ENCODE data around the gene FNBP1L. TPM values are rescaled to one million over a fixed set of nuclear protein-coding genes. Genes with fewer than 3 reads are reported as not detected.
"Not testable (repeated sequence)": the region's sequence is repeated elsewhere in the genome, so short reads cannot be mapped to it uniquely, and the experiment has no call there.

The FNBP1L gene
- total RNA-seq, 1 donor from 2014 or later, result 162 TPM

DNA sequence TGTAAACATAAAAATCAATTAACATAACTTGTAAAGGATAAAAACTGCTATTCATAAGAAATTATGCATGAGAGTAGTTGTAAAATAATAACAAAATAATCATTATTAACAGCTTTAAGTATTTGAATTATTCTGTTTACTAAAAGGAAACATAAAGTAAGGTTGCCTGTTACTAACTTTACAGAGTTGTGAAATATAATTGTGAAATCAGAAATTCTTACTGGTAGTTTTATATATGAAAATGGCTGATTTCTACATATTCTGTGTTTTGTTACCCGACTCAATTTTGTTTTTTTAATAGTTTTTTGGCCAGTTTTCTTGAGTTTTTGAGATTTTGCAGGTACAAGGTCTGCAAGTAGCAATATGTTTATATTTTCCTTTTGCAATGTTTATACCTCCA is 27.8 kb downstream of the FNBP1L start:
- Histone ChIP-seq H3K27me3 (no peaks in the 10 kb centered on the region), H2AFZ (replicated peaks) (no peak overlapping the region), H3K27ac (no peak overlapping the region), H3K4me2 (no peak overlapping the region), H3K9ac (no peak overlapping the region), H3K79me2 (ENCODE audit: low read depth) (peaks cover 100% of the 10 kb centered on the region), H3K4me3 (no peak overlapping the region), H3F3A (ENCODE audit: low read depth) (peaks cover 3% of the 10 kb centered on the region), H3K4me1 (no peaks in the 10 kb centered on the region), H4K20me1 (ENCODE audit: low read depth) (peaks cover 30% of the 10 kb centered on the region), H3K36me3 (peaks cover 6% of the 10 kb centered on the region), H3K9me3 (ENCODE audit: low read depth) (no peaks in the 10 kb centered on the region)
- Mint-ChIP-seq H3K27ac (no peak overlapping the region), H3K9me3 (peaks cover 78% of the 10 kb centered on the region), H3K36me3 (peaks cover 59% of the 10 kb centered on the region), H3K27me3 (ENCODE audit: insufficient read depth, low read depth) (peaks cover 4% of the 10 kb centered on the region), H3K4me3 (no peak overlapping the region), H3K4me1 (no peaks in the 10 kb centered on the region)
- no peak for TF ChIP-seq EZH2phosphoT487 (IDR thresholded peaks at IDR 0.05)
- TF ChIP-seq, protein P1, sequence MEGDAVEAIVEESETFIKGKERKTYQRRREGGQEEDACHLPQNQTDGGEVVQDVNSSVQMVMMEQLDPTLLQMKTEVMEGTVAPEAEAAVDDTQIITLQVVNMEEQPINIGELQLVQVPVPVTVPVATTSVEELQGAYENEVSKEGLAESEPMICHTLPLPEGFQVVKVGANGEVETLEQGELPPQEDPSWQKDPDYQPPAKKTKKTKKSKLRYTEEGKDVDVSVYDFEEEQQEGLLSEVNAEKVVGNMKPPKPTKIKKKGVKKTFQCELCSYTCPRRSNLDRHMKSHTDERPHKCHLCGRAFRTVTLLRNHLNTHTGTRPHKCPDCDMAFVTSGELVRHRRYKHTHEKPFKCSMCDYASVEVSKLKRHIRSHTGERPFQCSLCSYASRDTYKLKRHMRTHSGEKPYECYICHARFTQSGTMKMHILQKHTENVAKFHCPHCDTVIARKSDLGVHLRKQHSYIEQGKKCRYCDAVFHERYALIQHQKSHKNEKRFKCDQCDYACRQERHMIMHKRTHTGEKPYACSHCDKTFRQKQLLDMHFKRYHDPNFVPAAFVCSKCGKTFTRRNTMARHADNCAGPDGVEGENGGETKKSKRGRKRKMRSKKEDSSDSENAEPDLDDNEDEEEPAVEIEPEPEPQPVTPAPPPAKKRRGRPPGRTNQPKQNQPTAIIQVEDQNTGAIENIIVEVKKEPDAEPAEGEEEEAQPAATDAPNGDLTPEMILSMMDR (IDR thresholded peaks at IDR 0.05), result no peak
- TF ChIP-seq EZH2 (IDR thresholded peaks at IDR 0.05), result no peak
- DNase-seq (ENCODE audit: low spot score), result no peak

DNA sequence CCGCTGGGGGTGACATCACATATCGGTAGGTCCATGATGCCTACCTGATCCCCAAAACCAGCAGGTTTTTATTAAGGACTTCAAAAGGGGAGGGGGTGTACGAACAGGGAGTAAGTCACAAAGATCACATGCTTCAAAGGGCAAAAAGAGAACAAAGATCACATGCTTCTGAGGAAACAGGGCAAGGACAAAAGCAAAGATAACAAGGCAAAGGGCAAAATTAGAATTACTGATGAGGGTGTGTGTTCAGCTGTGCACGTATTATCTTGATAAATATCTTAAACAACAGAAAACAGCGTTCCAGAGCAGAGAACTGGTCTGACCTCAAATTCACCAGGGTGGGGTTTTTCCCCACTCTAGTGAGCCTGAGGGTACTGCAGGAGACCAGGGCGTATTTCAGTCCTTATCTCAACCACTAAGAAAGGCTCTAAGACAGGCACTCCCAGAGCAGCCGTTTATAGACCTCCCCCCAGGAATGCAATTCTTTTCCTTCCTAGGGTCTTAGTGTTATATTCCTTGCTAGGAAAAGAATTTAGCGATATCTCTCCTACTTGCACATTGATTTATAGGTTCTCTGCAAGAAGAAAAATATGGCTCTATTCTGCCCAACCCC is 31.3 kb downstream of the FNBP1L start:
- not testable (repeated sequence) for H3K9ac ChIP-seq; H3K27me3 ChIP-seq; H3K4me3 Mint-ChIP-seq; H3K36me3 ChIP-seq; H2AFZ ChIP-seq (replicated peaks); H3K27me3 Mint-ChIP-seq (ENCODE audit: insufficient read depth, low read depth); H3K9me3 ChIP-seq (ENCODE audit: low read depth); H3K4me2 ChIP-seq; H3K27ac ChIP-seq; H3K4me1 Mint-ChIP-seq; H3K4me3 ChIP-seq; H3K27ac Mint-ChIP-seq; H3K4me1 ChIP-seq; DNase-seq (ENCODE audit: low spot score)
- H3F3A ChIP-seq (ENCODE audit: low read depth), result peaks cover 11% of the 10 kb centered on the region
- H3K36me3 Mint-ChIP-seq, result peaks cover 53% of the 10 kb centered on the region
- H3K79me2 ChIP-seq (ENCODE audit: low read depth), result peaks cover 100% of the 10 kb centered on the region
- H4K20me1 ChIP-seq (ENCODE audit: low read depth), result peaks cover 30% of the 10 kb centered on the region
- peaks cover 61% of the 10 kb centered on the region for H3K9me3 Mint-ChIP-seq

DNA sequence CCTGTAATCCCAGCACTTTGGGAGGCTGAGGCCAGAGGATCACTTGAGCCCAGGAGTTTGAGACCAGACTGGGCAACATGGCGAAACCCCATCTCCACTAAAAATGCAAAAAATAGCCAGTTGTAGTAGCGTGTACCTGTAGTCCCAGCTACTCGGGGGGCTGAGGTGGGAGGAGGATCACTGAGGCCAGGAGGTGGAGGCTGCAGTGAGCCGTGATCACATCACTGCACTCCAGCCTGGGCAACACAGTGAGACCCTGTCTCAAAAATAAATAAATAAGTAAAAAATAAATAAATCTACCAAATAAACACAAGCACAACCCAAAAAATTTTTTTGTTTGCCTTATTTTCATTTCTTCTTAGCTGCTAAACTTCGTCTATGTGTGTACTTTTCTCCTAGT is 34.0 kb downstream of the FNBP1L start:
- not testable (repeated sequence) for H3K36me3 ChIP-seq; H3K27me3 ChIP-seq; H3K4me3 ChIP-seq; H3K27ac ChIP-seq; H3K4me1 Mint-ChIP-seq; H3K9me3 ChIP-seq (ENCODE audit: low read depth); H3K27me3 Mint-ChIP-seq (ENCODE audit: insufficient read depth, low read depth); H2AFZ ChIP-seq (replicated peaks); H3K4me2 ChIP-seq; H3K4me3 Mint-ChIP-seq; H3K4me1 ChIP-seq; H3K9ac ChIP-seq; DNase-seq (ENCODE audit: low spot score); H3K27ac Mint-ChIP-seq
- Mint-ChIP-seq H3K36me3 (peaks cover 45% of the 10 kb centered on the region), H3K9me3 (peaks cover 40% of the 10 kb centered on the region)
- peaks cover 43% of the 10 kb centered on the region for H4K20me1 ChIP-seq (ENCODE audit: low read depth)
- peaks cover 100% of the 10 kb centered on the region for H3K79me2 ChIP-seq (ENCODE audit: low read depth)
- peaks cover 11% of the 10 kb centered on the region for H3F3A ChIP-seq (ENCODE audit: low read depth)

DNA sequence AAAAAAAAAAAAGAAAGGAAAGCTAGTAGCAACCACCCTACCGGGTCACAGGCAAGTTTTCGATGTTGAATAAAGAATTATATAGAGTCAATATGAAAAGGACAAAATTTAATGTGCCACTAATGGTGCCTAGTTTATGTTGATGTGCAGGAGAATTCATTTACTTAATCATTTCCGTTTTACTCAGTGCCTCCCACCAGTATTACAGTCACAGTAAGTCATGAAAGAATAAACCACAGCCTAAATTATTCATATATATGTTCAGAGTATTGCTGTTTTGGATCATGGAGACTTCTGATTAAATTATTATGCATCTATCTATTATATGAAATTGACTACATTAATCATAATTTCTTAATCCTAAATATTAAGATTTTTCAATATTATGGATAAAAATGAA is 35.3 kb downstream of the FNBP1L start:
- H3K27me3 Mint-ChIP-seq (ENCODE audit: insufficient read depth, low read depth), result peaks cover 4% of the 10 kb centered on the region
- Histone ChIP-seq H3K9me3 (ENCODE audit: low read depth) (no peaks in the 10 kb centered on the region), H3K36me3 (no peaks in the 10 kb centered on the region), H3K4me1 (no peaks in the 10 kb centered on the region), H3K79me2 (ENCODE audit: low read depth) (peaks cover 100% of the 10 kb centered on the region), H2AFZ (replicated peaks) (no peak overlapping the region), H3F3A (ENCODE audit: low read depth) (peaks cover 11% of the 10 kb centered on the region), H3K9ac (no peak overlapping the region), H3K27ac (no peak overlapping the region), H3K27me3 (no peaks in the 10 kb centered on the region), H3K4me2 (no peak overlapping the region), H3K4me3 (no peak overlapping the region), H4K20me1 (ENCODE audit: low read depth) (peaks cover 56% of the 10 kb centered on the region)
- no peak for TF ChIP-seq EZH2 (IDR thresholded peaks at IDR 0.05)
- H3K4me1 Mint-ChIP-seq, result no peaks in the 10 kb centered on the region
- H3K27ac Mint-ChIP-seq, result no peak overlapping the region
- H3K36me3 Mint-ChIP-seq, result peaks cover 44% of the 10 kb centered on the region
- H3K4me3 Mint-ChIP-seq, result no peak overlapping the region
- H3K9me3 Mint-ChIP-seq, result peaks cover 32% of the 10 kb centered on the region
- no peak for DNase-seq (ENCODE audit: low spot score)

DNA sequence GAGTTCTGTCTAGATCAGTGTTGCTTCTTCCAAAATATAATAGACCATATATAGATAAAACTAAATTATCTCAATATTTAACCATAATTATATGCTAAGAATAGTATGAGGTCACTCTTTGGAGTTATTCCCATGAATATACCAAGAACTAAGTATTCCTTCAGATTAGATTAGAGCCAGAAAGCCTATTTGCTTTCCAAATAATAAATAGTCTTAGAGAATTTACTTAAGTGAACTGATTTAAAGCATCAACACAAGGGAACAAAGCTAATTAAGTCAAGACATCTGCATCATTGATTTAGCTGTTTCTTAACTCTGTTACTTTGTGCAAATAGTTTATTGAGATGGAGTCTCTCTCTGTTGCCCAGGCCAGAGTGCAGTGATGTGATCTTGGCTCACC is 35.7 kb downstream of the FNBP1L start:
- H3K9me3 Mint-ChIP-seq, result peaks cover 28% of the 10 kb centered on the region

More for the DNA sequence above, 35.7 kb downstream of the FNBP1L start:
- Mint-ChIP-seq H3K4me1 (no peaks in the 10 kb centered on the region), H3K36me3 (peaks cover 40% of the 10 kb centered on the region), H3K27ac (no peak overlapping the region), H3K4me3 (no peak overlapping the region), H3K27me3 (ENCODE audit: insufficient read depth, low read depth) (peaks cover 4% of the 10 kb centered on the region)
- peaks cover 100% of the 10 kb centered on the region for H3K79me2 ChIP-seq (ENCODE audit: low read depth)
- no peaks in the 10 kb centered on the region for H3K4me1 ChIP-seq
- H3K9me3 ChIP-seq (ENCODE audit: low read depth), result no peaks in the 10 kb centered on the region
- H3K9ac ChIP-seq, result no peak overlapping the region
- H3F3A ChIP-seq (ENCODE audit: low read depth), result peaks cover 11% of the 10 kb centered on the region
- no peaks in the 10 kb centered on the region for H3K27me3 ChIP-seq
- H3K36me3 ChIP-seq, result no peaks in the 10 kb centered on the region
- H3K27ac ChIP-seq, result no peak overlapping the region
- H3K4me3 ChIP-seq, result no peak overlapping the region
- no peak for DNase-seq (ENCODE audit: low spot score)
- TF ChIP-seq EZH2phosphoT487 (IDR thresholded peaks at IDR 0.05) (no peak), EZH2 (IDR thresholded peaks at IDR 0.05) (no peak)
- TF ChIP-seq, protein P1 (IDR thresholded peaks at IDR 0.05), result no peak
- peaks cover 60% of the 10 kb centered on the region for H4K20me1 ChIP-seq (ENCODE audit: low read depth)
- no peak overlapping the region for H3K4me2 ChIP-seq
- H2AFZ ChIP-seq (replicated peaks), result no peak overlapping the region

All from neural progenitor cell (in vitro differentiated cells).